ENCODE data around the gene ANO10.
"Not testable (repeated sequence)": the region's sequence is repeated elsewhere in the genome, so short reads cannot be mapped to it uniquely, and the experiment has no call there.

The ANO10 gene

DNA sequence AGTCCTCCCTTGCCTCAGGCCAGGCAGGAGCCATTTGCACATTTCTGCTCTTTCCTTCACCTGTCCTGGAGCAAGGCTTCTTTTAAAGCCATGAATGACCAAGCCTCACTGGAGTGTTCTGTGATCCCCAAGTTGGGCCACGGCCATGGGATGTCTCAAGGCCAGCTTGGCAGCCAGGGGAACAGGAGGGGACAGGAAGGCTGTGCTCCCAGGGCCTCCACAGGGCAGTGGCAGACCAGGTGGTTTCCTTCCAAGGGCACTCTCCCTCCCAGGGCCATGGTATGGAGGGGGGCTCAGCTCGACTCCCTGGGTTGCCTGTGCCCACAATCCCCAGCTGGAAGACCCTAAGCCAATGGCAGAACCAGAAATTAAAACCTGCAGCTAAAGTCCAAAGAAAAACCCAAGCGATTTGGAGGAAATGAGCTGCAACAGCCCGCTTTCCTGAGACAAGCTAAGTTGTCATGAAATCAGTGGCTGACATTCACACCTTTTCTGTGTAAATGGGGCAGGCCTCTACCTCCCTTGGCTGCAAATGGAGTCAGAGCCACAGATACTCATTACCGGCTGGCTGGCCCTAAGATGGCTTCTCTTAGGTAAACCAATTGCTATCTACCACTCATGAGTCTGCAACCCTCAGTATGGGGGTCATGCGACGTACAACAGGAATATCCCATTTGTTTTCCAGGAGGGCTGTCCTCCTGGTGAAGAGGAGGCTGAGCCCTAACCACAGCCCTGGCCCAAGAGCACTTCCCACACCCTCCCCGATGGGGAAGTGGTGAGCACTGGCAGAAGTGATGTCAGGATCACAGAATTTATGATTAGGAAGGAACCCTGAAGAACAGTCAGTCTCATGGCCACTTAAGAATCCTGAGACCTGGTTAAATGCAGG, 252.2 kb downstream of the ANO10 start:
- no peak for DNase-seq

DNA sequence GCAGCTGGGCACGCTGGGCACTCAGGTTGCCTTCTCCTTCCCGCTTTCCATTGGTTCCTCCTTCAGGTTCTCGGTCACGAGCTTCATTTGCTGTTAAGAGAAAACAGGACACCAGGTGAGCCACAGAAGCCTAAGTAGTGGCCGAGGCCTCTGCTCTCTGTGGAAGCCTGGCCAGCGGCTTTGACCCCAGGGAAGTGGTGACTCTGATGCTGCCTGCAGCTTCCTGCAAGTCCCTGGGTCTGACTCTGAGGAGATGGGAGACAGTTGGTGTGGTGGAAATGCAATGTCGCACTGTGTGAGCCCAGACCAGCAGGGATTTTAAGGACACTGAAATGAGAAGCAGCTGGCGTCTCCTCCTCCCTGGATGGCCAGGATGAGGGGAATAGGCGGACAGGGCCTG, 254.9 kb downstream of the ANO10 start:
- DNase-seq: no peak

- no peak for DNase-seq
Observed at GRCh38 chr3:43366481-43366880, 255.3 kb downstream of the ANO10 start.

DNA sequence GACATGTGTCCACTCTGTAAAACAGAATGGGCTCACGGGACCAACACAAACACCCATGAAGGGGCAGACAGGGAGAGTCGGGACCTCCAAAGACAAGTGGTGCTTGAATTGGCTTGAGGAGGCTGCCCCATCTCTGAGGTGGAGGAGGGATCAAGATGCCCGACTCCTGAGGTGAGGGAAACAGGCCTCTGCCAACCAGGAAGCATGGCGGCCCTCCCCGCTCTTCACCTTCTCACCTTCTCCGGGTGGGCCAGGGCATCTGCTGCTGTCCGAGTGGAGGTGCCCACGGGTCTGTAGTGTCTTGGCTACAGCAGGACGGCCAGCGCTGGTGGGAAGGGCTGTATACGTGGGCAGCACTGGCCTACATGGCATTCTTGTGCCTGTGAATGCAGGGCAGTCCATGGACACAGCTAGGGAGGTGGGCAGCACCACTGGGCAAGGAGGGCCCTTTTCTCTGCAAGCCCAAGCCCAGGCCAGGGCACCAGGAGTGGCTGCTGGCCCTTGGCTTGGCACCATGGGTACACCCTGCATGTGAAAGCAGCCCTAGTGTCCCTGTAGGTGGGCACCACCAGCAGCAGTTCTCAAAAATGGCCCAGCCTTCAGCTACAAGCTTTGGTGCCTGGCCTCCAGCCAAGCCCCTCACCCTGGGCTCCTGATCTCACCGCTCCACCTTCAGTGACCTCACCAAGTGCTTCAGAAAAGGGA, 256.1 kb downstream of the ANO10 start:
- DNase-seq: no peak

DNA sequence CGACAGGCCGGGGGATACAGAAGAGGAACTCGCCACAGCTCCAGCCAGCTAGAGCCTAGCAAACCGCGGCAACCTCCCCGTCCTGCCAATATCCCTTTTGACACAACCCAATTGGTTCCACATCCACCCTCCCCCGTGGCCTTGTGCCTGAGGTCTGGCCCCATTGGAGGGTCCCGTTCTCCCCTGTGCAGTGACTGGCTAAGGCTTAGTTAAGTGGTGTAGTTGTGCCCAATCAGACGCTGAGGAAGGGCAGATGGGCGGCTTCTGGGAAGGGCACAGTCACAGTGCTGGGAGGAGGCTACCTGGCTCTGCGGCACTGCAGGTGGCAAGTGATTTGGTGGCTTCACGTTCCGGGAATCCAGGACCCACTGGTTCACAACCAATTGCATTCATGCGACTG, 256.9 kb downstream of the ANO10 start:
- DNase-seq: no peak

DNA sequence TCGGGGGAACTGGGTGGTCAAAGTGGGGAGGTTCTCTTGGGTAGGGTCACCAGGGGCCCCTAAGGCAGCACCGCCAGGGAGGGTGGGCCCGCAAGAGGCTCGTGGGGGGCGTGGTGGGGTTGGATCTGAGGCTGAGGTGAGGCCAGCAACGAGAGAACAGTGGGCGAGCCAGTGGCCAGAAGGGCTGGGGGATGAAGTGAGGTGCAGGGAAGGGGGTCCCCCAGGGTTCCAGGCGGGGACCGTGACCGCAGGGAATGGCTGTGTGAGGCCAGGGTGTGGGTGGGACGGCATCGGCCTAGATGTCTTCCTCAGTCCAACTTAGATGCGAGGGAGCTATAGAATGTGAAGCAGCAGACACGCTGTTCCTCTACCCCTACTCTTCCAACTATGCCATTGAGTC, 257.3 kb downstream of the ANO10 start:
- no peak for DNase-seq

- peak; percentile 68 for DNase-seq
Observed at GRCh38 chr3:43363621-43364266, 258.1 kb downstream of the ANO10 start.

DNA sequence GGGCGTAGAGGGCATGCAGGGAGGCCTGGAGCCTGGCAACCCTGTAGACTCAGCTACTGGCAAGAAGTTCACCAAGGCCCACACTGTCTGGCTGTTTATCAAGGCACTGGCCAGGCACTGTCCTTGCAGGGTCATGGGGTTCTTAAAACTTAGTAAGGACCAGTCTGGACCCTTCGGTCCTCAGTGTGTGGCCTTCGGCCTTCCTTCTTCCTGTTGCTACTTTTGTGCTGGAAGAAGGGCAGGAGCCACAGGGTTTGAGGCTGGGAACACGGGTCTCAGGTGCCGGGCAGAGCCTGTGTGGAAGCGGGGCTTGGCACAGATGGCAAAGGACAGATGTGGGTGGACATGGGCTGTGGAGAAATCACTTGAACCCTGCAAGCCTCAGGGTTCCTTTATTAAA, 258.9 kb downstream of the ANO10 start:
- DNase-seq: no peak

DNA sequence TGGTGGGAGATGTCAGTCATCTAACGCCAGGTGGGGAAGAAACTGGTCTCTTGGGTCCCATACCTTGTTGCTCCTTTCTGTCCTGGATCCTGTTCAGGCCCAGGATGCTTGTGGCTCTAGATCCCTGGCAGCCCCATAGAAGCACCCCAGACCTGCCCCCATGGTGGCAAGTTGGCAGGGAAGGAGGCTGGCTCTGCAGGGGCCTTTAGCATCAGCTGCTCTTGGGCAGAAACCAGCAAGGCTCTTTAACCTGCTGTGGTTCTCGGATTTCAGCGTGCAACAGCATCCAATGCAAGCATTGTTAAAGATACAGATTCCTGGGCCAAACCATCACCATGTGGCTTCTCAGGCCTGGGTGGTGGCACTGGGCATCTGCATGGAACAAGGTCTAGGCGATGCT, 259.6 kb downstream of the ANO10 start:
- DNase-seq: no peak

DNA sequence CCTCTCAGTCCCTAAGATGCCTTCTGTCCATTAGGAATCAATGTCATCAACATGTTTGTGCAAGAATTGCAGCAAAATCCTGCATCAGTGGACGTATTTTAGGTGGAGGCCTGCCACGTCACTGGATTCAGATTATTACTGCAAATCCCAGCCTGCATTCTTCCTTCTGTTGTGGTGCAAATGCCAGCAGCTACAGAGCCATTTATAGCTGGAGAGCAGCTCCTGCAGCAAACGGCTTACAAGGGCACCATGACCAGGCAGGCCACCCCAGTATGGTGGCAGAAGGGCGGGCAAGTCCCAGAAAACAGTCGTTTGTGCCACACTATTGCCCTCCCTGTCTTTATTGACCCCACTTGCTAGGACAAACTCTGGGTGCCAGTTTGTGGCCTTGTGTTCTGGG, 260.7 kb downstream of the ANO10 start:
- DNase-seq: no peak

DNA sequence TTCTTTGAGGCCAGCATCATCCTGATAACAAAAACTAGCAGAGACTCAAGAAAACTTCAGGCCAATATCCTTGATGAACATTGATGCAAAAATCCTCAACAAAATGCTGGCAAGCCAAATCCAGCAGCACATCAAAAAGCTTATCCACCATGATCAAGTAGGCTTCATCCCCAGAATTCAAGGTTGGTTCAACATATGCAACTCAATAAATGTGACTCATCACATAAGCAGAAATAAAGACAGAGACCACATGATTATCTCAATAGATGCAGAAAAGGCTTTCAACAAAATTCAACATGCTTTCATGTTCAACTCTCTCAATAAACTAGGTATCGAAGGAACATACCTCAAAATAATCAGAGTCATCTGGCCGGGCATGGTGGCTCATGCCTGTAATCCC, 265.8 kb downstream of the ANO10 start:
- DNase-seq: not testable (repeated sequence)

- DNase-seq: no peak
Observed at GRCh38 chr3:43353923-43354670, 267.7 kb downstream of the ANO10 start.

DNA sequence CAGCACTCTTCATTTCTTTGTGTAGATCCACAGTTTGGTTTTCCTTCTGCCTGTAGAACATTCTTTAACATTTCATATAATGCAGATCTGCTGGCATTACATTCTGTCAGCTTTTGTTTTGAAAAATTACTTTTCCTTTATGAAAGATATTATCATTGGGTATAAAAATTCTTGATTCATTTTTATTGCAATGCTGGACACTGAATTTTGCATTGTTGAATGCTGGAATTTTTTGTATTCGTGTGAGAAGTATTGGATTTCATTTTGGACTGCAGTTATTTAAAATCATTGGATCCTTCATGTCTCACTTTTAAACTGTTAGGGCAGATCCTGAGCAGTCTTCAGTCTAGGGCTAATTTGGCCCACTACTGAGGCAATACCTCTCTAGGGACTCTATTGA, 268.4 kb downstream of the ANO10 start:
- DNase-seq: no peak

DNA sequence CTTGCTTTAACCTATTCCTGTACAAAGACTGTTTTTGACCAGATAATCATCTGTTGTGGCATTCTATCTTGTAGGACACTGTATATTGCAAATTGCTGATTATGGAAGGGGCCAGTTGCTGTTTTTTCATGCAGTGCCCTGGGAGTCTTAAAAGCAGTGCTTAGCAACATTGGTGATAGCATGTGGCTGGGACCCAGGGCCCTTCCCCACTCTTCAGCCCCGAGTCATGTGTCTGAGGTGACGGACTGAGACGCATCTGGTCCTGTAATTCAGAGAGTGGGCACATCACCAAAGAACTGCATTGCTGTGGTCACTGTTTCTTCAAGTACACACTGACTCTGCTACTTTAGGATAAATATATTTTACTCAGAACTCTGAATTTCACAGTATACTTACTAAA, 272.1 kb downstream of the ANO10 start:
- peak; percentile 47 for DNase-seq

- no peak for DNase-seq
Observed at GRCh38 chr3:43348852-43349574, 272.8 kb downstream of the ANO10 start.

- DNase-seq: no peak
Observed at GRCh38 chr3:43348350-43348749, 273.5 kb downstream of the ANO10 start.

- DNase-seq: no peak
Observed at GRCh38 chr3:43347774-43348173, 274.0 kb downstream of the ANO10 start.

GRCh38 chr3:43346978-43347749, 274.6 kb downstream of the ANO10 start:
- DNase-seq: no peak

DNA sequence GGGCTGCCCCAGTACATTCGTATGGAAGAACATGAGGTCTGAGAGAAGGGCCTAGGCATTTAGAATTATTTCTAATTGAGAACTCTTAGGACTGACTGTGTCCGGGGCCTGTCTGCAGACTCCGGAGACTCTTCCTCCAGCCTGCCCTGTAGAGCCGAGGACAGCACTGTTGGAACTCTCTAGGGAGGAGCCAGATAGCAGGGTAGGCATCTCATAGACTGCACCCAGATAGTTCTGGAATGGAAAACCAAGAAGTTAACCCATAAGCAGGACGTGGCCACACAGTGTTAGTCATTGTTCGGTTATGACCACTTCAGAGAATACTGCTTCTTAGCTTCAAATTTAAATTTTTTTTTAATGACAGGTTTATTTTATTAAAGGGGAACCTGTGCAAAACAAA, 275.9 kb downstream of the ANO10 start:
- DNase-seq: no peak

DNA sequence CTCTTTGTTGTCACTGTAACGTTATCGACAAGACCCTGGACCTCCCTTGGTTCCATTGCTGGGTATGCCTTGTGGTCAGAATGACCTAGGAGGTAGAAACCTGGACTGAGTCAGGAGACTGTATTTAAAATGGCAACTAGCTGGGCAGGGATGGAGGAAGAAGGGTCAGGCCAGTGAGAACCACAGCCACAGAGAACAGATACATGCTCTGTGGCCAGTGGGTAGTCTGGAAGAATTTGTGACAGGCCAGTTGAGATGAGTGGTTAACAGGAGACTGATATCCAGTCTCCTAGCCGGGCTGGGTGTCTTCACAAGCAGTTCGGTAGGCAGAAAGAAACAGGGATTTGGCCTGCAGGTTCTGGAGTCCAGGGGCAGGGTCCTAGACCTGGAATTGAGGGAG, 276.6 kb downstream of the ANO10 start:
- DNase-seq: no peak

GRCh38 chr3:43344520-43344919, 277.3 kb downstream of the ANO10 start:
- no peak for DNase-seq

DNA sequence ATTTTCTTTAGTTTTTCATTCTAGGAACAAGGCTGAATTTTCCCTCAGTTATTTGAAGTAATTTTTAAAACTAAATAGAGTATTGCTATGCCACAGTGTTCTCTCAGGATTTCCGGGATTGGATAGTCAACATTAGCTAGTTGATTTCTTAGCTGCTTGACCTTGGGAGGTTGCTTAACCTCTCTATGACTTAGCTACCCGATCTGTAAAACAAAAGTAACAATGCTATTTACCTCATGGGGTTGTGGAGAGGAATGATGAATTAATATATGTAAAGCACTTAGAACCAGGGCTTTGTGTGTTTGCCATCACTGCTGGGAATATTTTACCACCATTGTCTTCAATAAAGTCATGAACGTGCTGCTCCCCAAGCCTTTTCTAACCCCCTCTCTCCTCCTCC, 278.0 kb downstream of the ANO10 start:
- no peak for DNase-seq
